Measurements from ENCODE around the gene LARP4. TPM values are rescaled to one million over a fixed set of nuclear protein-coding genes. Genes with fewer than 3 reads are reported as not detected.
A peak's percentile ranks its signal among the peaks of the same experiment; 100 is the strongest.
"Not testable (repeated sequence)": the region's sequence is repeated elsewhere in the genome, so short reads cannot be mapped to it uniquely, and the experiment has no call there.

LARP4 gene
- 10 to 100 TPM; 50.5 to 78.2 TPM for total RNA-seq

DNA sequence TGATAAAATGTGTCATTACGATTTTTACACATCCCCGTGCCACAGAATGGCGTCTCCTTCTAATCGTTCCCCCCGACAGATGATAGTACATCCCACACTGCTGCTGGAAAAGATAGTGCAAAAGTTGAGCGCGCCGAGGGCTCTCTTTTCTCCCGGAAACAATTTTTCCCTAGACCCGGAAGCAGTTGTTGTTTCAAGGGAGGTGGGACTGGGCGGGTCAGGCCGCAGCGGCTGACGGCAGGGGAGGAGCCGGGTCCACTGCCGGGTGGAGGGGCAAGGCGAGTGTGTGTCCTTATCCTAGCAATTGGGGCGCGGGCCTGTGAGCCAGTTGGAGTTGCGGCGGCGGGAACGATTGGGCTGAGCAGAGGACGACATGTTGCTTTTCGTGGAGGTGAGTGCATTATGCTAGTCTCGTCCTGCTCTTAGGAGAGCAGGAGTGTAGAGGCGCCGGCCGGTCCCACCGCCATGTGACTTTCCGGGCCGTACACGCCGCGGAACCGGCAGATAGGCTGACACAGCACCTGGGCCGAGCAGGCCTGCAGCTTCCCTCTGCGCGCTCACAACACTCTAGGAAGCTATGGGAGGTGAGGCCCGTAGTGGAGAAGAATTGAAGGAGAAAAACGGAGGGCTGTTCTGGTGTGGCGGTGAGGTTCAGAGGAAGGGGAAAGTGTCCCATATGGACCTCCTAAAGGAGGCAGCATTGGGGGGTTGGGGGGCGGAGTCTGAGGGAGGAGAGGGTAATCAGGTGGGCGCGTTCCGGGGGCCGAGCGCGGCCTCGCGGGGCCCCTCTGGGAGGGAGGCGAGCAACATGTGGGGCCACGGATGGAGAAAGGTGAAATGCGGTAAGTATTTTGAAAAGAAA is at the start of gene LARP4:
Gene LARP4, plus strand, starts transcription at position 248 of the 862 bp plus-strand sequence. Its CDS starts 126 bp downstream, at position 374.
- Mint-ChIP-seq H3K27me3 (no peaks in the 10 kb centered on the region), H3K9me3 (ENCODE audit: low read depth) (no peaks in the 10 kb centered on the region), H3K4me3 (peak within 1 kb of the TSS; percentile 95), H3K36me3 (peaks cover 9% of the 10 kb centered on the region), H3K27ac (peak within 1 kb of the TSS; percentile 89), H3K4me1 (peaks cover 26% of the 10 kb centered on the region)
- CTCF ChIA-PET, result interaction anchor here (0.9 to 3.4 kb wide), 4 partner anchors 15 to 289 kb away, joined by 3 to 9 read pairs (median 3); partner anchors contain the start of gene COX14
- ATAC-seq, result peak; percentile 97
- DNase-seq, result peak; percentile 96

DNA sequence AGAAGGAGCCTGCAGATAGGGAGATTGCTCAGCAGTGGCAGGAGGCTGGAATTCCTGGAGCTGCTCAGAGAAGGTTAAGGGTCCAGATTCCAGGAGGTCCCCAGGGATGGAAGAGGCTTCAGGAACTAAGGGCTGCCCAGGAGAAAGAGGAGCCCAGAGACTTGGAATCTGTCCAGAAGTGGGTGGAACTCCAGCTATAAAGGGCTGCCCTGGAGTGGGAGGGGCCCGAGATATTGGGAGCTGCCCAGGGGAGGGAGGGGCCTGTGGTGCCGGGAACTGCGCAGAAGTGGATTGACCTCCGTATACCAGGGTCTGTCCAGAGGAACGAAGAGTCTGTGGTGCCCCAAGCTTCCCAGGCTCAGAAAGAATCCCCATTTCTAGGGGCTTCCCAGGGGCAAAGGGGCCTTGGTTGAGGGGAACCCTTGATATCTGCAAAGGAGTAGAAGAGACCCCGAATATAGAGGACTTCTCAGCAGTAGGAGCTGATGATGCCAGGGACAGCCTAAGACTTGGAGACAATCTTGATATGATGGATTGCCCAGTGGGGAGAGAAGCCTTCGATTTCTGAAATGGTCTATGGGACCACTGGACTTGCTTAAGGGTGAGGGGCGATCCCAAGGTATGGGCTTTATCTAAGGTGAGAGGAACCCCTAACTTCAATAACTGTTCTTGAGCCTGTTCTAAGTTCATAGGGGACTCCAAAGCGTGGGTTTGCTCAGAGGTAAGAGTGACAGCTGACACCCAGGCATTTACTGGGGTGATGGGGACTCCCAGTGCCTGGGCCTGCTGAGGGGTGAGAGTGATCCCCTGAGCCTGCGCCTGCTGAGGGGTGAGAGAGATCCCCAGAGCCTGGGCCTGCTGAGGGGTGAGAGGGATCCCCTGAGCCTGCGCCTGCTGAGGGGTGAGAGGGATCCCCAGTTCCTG is 49.3 kb upstream of the LARP4 start:
- Mint-ChIP-seq H3K9me3 (ENCODE audit: low read depth) (no peaks in the 10 kb centered on the region), H3K4me3 (no peak overlapping the region), H3K27ac (no peak overlapping the region), H3K36me3 (no peaks in the 10 kb centered on the region), H3K4me1 (peaks cover 3% of the 10 kb centered on the region), H3K27me3 (peaks cover 4% of the 10 kb centered on the region)
- DNase-seq, result no peak
- no peak for ATAC-seq
- CTCF ChIA-PET, result interaction anchor here (0.7 kb wide), 1 partner anchor 240 kb away, joined by 3 read pairs; the partner anchor contains the start of gene COX14

DNA sequence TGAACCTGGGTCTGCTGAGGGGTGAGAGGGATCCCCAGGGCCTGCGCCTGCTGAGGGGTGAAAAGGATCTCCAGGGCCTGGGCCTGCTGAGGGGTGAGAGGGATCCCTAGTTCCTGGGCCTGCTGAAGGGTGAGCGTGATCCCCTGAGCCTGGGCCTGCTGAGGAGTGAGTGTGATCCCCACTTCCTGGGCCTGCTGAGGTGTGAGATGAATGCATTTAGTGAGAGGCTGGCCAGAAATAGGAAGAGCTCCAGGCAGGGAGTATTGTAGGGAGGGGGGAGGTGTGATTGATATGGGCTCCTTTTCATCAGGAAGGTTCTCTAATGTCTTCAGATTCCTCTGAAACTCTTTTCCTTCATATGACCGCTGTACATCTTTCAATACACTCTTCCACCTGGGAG is 47.3 kb upstream of the LARP4 start:
- H3K4me1 Mint-ChIP-seq, result no peaks in the 10 kb centered on the region
- H3K27ac Mint-ChIP-seq, result no peak overlapping the region
- no peaks in the 10 kb centered on the region for H3K36me3 Mint-ChIP-seq
- no peak for DNase-seq
- ATAC-seq, result no peak
- no peak overlapping the region for H3K4me3 Mint-ChIP-seq
- CTCF ChIA-PET, result no interaction called here
- peaks cover 2% of the 10 kb centered on the region for H3K27me3 Mint-ChIP-seq
- H3K9me3 Mint-ChIP-seq (ENCODE audit: low read depth), result no peaks in the 10 kb centered on the region

DNA sequence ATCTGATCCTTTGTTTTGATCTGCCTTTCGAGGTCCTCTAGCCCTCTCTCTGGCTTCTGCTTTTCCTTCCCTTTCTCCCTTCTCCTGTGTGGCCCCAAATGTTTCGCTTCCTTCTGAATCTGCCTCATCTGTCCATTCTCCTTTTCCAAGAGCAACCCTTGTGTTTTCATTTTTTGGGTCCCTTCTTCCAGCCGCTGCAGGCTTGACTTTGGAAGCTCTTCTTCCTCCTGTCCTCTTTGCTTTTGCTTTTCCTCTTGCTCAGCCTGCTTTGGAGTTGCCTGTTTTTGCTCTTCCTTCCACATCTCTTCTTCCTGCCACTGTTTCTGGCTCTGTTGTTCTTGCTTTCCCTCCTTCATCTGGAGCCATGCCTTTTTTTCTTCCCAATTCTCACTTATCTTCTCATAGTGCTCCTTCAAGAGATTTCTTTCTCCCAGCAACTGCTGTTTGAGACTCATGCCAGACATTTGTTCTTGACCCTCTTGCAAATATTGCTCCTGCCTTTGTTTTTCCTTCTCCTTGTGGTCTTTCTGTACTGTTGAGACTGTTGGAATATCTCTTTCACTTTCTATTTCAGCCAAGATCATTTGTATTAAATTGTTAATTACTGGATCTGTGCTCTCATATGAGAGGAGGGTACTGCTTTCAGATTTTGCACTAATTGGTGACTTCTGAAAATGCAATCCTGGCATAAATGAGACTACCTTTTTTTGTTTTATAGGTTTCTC is 46.7 kb upstream of the LARP4 start:
- DNase-seq, result no peak
- CTCF ChIA-PET, result no interaction called here
- H3K9me3 Mint-ChIP-seq (ENCODE audit: low read depth), result no peaks in the 10 kb centered on the region
- no peaks in the 10 kb centered on the region for H3K4me1 Mint-ChIP-seq
- H3K36me3 Mint-ChIP-seq, result no peaks in the 10 kb centered on the region
- peaks cover 2% of the 10 kb centered on the region for H3K27me3 Mint-ChIP-seq
- no peak for ATAC-seq
- H3K27ac Mint-ChIP-seq, result no peak overlapping the region
- H3K4me3 Mint-ChIP-seq, result no peak overlapping the region

DNA sequence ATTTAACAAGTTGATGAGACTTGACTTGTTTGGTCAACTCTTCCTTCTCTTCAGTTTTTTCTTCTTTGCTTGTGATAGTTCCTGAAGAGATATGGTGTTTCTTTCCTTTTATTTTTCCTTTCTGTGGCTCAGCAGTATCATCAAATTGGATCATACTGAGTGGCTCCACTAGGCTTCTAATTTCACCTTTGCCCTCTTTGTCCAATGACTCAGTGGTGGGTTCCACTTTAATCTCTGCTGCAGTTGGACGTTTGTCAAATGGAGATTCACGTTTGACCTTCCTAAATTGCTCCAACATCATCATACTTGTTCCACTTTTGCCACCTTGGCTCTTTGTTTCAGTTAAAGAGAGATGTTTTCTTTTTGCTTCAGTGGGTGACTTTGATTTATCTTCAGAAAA is 45.8 kb upstream of the LARP4 start:
- no peak for ATAC-seq
- Mint-ChIP-seq H3K27ac (no peak overlapping the region), H3K4me1 (no peaks in the 10 kb centered on the region), H3K27me3 (peaks cover 7% of the 10 kb centered on the region), H3K4me3 (no peak overlapping the region), H3K9me3 (ENCODE audit: low read depth) (no peaks in the 10 kb centered on the region), H3K36me3 (no peaks in the 10 kb centered on the region)
- CTCF ChIA-PET, result no interaction called here
- no peak for DNase-seq

DNA sequence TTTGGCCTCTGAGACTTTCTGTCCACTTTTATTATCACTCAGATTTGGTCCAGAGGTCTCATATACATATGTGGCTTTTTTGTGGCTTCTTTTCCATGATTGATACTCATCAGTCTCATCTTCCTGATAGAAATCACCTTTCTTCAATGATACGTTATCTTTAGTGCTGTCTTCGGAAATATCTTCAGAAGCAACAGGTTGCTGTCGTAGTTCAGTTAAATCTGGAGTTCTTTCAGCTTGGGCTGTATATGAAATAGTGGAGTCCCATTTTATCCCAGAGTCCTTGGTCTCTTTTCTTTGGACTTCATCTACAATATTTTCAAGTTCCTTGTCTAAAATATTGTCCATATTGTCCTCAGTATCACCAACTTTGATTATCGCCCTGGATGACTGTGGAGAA is 45.3 kb upstream of the LARP4 start:
- Mint-ChIP-seq H3K27me3 (peaks cover 7% of the 10 kb centered on the region), H3K27ac (no peak overlapping the region), H3K4me3 (no peak overlapping the region), H3K4me1 (no peaks in the 10 kb centered on the region), H3K9me3 (ENCODE audit: low read depth) (no peaks in the 10 kb centered on the region), H3K36me3 (no peaks in the 10 kb centered on the region)
- ATAC-seq (no peak), DNase-seq (no peak)
- CTCF ChIA-PET, result no interaction called here

- no peaks in the 10 kb centered on the region for H3K9me3 Mint-ChIP-seq (ENCODE audit: low read depth)
- DNase-seq, result no peak
- no peak overlapping the region for H3K27ac Mint-ChIP-seq
- no peaks in the 10 kb centered on the region for H3K36me3 Mint-ChIP-seq
- no peak overlapping the region for H3K4me3 Mint-ChIP-seq
- H3K4me1 Mint-ChIP-seq, result no peaks in the 10 kb centered on the region
- CTCF ChIA-PET, result no interaction called here
- H3K27me3 Mint-ChIP-seq, result peaks cover 10% of the 10 kb centered on the region
- ATAC-seq, result no peak
Measured at GRCh38 chr12:50362671-50363070, 38.0 kb upstream of the LARP4 start.

DNA sequence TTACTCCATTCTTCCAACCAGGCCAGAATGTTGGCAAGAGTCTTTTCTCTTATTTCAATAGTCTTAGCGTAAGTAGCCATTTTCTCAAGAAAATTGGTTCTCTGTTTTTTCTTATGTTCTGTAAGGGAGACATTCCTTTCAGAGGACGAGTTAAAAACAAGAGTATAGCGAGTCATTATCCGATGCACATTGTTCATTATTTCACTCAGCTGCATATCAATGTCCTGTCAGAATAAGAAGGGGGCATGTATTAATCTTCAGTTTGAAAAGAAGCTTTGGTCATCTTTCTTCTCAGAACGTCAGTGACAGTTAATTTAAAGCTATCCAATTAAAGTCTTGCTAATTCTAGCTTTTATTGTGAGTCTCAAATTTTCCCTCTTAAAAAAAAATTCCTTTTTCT is 37.5 kb upstream of the LARP4 start:
- CTCF ChIA-PET, result no interaction called here
- no peaks in the 10 kb centered on the region for H3K4me1 Mint-ChIP-seq
- DNase-seq (no peak), ATAC-seq (no peak)
- peaks cover 10% of the 10 kb centered on the region for H3K27me3 Mint-ChIP-seq
- no peaks in the 10 kb centered on the region for H3K9me3 Mint-ChIP-seq (ENCODE audit: low read depth)
- no peak overlapping the region for H3K4me3 Mint-ChIP-seq
- H3K36me3 Mint-ChIP-seq, result no peaks in the 10 kb centered on the region
- H3K27ac Mint-ChIP-seq, result no peak overlapping the region

DNA sequence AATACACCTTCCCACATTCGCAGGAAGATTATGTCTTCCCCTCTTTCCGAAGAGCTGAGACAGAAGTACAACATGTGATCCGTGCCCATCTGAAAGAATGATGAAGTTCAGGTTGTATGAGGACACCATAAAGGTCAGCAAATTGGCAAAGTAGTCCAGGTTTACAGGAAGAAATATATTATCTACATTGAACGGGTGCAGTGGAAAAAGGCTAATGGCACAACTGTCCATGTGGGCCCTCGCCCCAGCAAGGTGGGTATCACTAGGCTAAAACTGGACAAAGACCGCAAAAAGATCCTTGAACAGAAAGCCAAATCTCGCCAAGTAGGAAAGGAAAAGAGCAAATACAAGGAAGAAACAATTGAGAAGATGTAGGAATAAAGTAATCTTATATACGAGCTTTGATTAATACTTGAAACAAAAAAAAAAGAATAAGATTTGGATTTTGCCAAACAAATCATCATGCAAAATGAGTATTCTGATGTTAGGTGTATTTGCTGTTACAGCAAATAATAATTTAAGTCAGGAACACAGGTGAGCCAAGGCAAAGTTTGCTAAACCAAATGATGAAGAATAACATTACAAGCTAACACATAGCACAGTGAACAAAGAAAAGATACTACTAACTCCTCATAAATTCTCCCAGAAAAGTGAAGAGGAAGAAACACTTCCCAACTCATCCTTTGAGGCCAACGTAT is 34.8 kb upstream of the LARP4 start:
- DNase-seq, result no peak
- ATAC-seq, result no peak
- peaks cover 1% of the 10 kb centered on the region for H3K27me3 Mint-ChIP-seq
- no peak overlapping the region for H3K4me3 Mint-ChIP-seq
- H3K9me3 Mint-ChIP-seq (ENCODE audit: low read depth), result no peaks in the 10 kb centered on the region
- no peak overlapping the region for H3K27ac Mint-ChIP-seq
- CTCF ChIA-PET, result no interaction called here
- H3K36me3 Mint-ChIP-seq, result no peaks in the 10 kb centered on the region
- no peaks in the 10 kb centered on the region for H3K4me1 Mint-ChIP-seq

DNA sequence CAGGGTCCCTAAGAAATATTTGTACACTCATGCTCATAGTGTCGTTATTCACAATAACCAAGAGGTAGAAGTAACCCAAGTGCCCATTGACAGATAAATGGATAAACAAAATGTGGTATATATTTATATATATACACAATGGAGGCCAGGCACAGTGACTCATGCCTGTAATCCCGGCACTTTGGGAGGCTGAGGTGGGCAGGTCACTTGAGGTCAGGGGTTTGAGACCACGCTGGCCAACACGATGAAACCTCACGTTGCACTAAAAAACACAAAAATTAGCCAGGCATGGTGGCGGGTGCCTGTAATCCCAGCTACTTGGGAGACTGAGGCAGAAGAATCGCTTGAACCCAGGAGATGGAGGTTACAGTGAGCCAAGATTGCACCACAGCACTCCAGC is 30.0 kb upstream of the LARP4 start:
- DNase-seq; H3K4me1 Mint-ChIP-seq; H3K9me3 Mint-ChIP-seq (ENCODE audit: low read depth); H3K27me3 Mint-ChIP-seq; CTCF ChIA-PET; H3K27ac Mint-ChIP-seq; H3K36me3 Mint-ChIP-seq; H3K4me3 Mint-ChIP-seq; ATAC-seq: not testable (repeated sequence)

- no peak for DNase-seq
- CTCF ChIA-PET, result no interaction called here
- H3K36me3 Mint-ChIP-seq, result no peaks in the 10 kb centered on the region
- no peak overlapping the region for H3K27ac Mint-ChIP-seq
- no peak for ATAC-seq
- no peaks in the 10 kb centered on the region for H3K9me3 Mint-ChIP-seq (ENCODE audit: low read depth)
- H3K27me3 Mint-ChIP-seq, result no peaks in the 10 kb centered on the region
- H3K4me3 Mint-ChIP-seq, result no peak overlapping the region
- H3K4me1 Mint-ChIP-seq, result no peaks in the 10 kb centered on the region
Measured at GRCh38 chr12:50375802-50376201, 24.9 kb upstream of the LARP4 start.

DNA sequence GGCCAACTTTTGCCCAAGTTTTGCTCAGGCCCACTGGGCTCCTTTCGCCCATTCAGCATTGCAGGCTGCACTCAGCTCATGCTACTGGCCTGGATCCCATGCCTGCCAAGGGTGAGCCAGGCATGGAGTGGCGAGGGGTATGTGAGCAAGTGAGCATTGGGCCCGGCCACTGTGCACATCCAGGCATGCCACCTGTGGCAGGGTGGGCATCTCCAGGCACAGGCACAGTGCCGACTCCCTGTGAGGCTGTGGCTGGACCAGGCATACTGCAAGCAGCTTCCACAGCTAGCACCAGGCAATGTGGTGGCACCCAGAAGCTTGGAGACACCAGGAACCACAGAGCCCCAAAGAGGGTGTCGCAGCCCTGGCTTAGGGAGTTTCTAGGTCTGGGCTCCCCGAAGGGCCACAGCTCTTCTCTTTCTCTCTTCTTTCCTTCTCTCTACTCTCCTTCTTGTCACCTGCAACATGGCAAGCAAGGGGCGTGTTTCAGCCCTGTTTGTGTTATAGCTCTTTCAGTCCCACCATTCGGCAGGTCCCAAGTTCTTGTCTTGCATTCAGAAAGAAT is 19.8 kb upstream of the LARP4 start:
- ATAC-seq, result no peak
- H3K27ac Mint-ChIP-seq, result no peak overlapping the region
- H3K27me3 Mint-ChIP-seq, result no peaks in the 10 kb centered on the region
- no peaks in the 10 kb centered on the region for H3K9me3 Mint-ChIP-seq (ENCODE audit: low read depth)
- no peak overlapping the region for H3K4me3 Mint-ChIP-seq
- H3K36me3 Mint-ChIP-seq, result no peaks in the 10 kb centered on the region
- no peaks in the 10 kb centered on the region for H3K4me1 Mint-ChIP-seq
- CTCF ChIA-PET, result no interaction called here
- DNase-seq, result no peak

DNA sequence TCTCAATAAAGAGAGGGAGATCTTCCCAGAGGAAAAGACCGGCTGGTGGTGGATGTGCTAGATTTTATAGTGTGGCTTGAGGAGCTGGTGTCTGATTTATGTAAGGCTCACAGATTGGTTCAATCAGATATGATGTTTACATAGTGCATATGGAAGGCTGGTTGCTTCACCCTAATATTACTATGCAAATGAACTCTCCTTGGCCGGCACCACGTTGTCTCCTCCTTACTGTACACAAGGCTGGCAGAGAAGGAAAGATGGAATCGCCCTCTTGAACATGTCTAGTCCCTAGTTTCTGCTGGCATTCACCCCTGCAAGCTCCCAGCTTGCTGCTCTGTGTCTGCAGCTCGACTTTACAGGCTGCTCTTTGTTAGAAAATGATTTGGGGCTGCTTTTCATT is 13.2 kb upstream of the LARP4 start:
- DNase-seq (no peak), ATAC-seq (no peak)
- CTCF ChIA-PET, result no interaction called here
- no peaks in the 10 kb centered on the region for H3K9me3 Mint-ChIP-seq (ENCODE audit: low read depth)
- H3K4me3 Mint-ChIP-seq, result no peak overlapping the region
- no peaks in the 10 kb centered on the region for H3K27me3 Mint-ChIP-seq
- no peak overlapping the region for H3K27ac Mint-ChIP-seq
- H3K36me3 Mint-ChIP-seq, result no peaks in the 10 kb centered on the region
- peaks cover 3% of the 10 kb centered on the region for H3K4me1 Mint-ChIP-seq

Data from activated CD8-positive, alpha-beta memory T cell treated with anti-CD3 and anti-CD28 coated beads, Interleukin-2, amount 10 ng/mL, durations not matched to agents 7 days and 5 days (primary cell).